Measurements from ENCODE around the gene ATF7. TPM values are rescaled to one million over a fixed set of nuclear protein-coding genes. Genes with fewer than 3 reads are reported as not detected.

ATF7 gene
- total RNA-seq, 1 donor from 2014 or later, result 10.5 TPM

DNA sequence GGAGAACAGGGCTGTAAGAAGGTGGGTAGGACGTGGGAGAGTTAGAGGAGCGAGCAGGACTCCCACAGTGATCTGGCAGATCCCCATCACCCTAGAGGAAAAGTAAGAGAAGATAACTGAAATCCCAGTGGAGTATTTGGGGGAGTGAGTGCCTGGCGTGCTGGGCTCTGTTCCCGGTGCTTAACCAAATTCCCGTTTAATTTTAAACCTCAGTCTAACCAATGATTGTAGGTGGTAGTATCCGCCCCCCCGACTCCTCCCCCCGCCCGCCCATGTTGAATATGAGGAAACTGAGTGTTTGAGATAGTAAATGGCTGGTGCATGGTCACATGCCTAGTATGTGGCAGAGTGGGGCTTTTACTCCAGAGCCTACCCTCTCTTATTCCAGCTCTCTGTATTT is 123.9 kb downstream of the ATF7 start:
- DNase-seq (ENCODE audit: low read depth, low spot score), result no peak

GRCh38 chr12:53501615-53502181 is 124.5 kb downstream of the ATF7 start:
- DNase-seq (ENCODE audit: low read depth, low spot score), result no peak

DNA sequence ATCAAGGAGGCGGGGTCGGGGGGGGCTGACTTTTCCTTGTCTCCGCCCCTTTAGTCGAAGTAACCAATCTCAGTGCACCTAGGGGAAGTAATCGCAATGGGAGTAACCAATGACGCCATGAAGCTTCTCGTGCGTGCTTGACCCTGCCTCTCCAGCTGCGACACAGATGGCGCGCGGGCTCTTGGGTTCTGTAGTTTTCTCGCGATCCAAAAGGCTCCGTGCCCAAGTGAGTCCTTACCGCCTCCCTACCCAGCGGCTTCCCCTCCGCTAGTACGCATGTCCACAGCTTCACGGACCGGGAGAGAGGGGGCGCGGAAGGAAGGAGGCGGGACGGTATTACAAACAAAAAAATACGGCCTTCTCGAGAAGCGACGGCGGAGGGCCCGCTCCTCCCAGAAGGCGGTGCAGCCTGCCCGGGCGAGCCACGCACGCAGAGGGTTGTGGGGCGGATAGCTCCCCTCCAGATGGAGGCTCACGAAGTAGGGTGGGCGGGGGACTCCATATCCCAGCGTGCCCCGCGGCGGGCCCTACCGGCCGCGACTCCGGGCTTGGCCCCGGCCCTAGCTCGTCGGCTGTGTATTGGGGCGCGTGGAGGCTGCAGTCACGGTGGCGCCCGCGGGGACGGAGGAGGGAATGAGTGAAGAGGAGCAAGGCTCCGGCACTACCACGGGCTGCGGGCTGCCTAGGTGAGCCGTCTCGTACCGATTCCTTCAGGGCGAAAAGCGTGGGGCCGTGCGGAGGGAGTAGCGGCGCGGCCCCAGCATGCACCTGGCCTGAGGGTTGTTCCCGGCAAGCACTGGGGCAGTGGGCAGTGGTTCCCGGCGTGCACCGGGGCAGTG is 125.2 kb downstream of the ATF7 start, which contains the start of gene TARBP2:
Gene TARBP2 (plus strand): TSS at position 508 of the 839 bp plus-strand sequence. CDS start 126 bp downstream, at position 634.
- DNase-seq (ENCODE audit: low read depth, low spot score), result peak; percentile 99

DNA sequence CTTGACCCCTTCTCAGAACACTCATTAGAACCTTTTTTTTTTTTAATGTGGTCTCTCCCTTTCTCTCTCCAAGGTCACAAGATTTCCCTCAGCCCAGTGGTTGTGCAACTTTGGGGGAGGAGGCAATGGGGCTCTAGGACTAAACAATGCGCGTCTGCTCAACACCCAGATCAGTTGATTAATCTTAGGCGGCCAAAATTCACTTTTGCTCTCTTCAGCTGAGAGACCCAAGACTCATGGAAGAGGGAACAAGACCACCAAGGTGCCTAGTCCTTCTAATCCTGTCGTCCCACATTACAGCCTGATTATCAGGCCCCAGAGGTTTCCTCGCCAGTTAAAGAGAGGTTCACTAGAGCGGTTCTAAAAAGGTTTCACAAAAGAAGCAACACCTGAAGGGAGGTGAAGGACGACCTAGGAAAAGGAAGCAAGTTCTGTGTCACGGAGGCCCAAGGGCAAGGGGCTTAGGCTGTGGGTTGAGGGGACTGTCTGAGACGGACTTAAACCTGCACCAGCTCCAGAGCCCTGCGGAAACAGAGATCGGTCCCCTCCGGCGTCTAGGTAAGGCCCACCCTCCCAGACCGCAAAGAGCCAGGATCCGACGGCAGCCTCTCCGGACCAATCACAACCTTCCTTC is 125.9 kb downstream of the ATF7 start:
- DNase-seq (ENCODE audit: low read depth, low spot score), result no peak

DNA sequence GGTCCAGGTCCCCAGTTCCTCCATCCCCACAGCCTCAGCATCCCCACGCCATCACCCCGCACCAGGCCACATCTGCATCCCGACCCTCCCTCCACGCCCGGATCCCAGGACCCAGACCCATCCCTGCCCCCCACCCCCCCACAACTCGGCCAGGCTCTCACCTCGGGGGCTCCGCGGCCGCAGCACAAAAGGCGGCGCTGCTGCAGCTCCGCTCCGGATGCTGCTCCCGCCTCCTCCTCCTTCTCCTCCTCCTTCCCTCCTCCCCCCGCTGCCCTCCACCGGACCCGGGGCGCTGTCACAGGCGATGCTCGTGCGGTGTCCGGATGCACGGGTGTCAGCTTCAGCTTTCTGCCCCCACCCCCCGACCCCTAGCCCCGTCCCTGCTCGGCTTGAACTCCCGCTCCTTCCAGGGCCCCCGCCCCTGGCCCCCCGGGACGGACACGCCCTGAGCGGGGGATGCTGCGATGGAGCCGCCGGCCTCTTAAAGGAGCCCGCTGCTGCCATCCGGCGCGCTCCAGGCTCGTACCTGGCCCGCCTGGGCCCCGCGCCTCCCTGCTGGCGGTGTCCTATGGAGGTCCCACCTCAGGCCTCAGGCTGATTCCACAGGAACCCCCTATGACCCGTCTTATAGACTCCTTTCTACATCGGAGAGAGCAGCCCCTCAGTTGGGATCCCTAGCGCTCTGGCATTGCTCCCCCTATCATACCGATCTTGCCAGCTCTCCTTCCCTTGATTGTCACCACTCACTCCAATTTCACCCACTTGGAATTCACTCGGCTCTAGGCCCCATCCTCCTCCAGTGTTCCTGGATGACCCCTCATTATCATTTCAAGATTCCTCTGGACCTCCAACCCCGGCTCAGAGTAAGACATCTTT is 126.7 kb downstream of the ATF7 start, which contains the start of gene MAP3K12:
Gene MAP3K12 (minus strand): TSS at position 193 of the 876 bp plus-strand sequence. CDS start 12,067 bp downstream, outside the sequence.
- DNase-seq (ENCODE audit: low read depth, low spot score), result no peak

- no peak for DNase-seq (ENCODE audit: low read depth, low spot score)
Observed at GRCh38 chr12:53498235-53498630, 127.9 kb downstream of the ATF7 start.

- DNase-seq (ENCODE audit: low read depth, low spot score), result no peak
Observed at GRCh38 chr12:53497461-53497860, 128.7 kb downstream of the ATF7 start.

- no peak for DNase-seq (ENCODE audit: low read depth, low spot score)
Observed at GRCh38 chr12:53496752-53497032, 129.5 kb downstream of the ATF7 start.

GRCh38 chr12:53495903-53496751 is 130.1 kb downstream of the ATF7 start:
- DNase-seq (ENCODE audit: low read depth, low spot score), result no peak

GRCh38 chr12:53493610-53494391 is 132.4 kb downstream of the ATF7 start:
- no peak for DNase-seq (ENCODE audit: low read depth, low spot score)

- DNase-seq (ENCODE audit: low read depth, low spot score), result peak; percentile 60
Observed at GRCh38 chr12:53492830-53493609, 133.2 kb downstream of the ATF7 start.

GRCh38 chr12:53492188-53492587 is 134.0 kb downstream of the ATF7 start:
- DNase-seq (ENCODE audit: low read depth, low spot score), result no peak

DNA sequence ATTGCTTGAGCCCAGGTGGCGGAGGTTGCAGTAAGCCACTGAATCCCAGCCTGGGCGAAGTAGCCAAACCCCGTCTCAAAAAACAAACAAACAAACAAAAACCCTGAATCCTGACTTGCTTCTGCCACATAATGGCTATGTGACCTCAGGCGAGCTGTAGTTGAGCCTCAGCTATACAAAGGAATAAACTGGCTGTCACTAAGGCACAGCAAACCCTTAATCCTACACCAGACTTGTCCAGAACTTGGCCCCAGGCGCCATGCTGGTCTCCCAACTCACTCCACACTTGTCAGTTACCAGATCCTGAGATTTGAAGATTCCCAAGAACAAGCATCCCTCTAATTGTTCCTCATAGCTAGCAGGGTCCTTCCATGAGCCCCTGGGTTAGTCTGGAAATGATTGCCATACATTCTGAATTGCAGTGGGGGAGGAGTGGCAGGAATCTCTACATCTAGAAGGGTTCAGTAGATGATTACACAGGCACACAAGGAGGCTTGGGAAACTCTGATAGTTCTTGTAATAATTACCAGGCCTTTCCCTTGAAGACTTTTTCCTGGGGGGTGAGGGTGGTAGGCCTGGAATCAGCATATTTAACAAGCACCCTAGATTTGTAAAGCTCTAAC is 136.8 kb downstream of the ATF7 start:
- no peak for DNase-seq (ENCODE audit: low read depth, low spot score)

DNA sequence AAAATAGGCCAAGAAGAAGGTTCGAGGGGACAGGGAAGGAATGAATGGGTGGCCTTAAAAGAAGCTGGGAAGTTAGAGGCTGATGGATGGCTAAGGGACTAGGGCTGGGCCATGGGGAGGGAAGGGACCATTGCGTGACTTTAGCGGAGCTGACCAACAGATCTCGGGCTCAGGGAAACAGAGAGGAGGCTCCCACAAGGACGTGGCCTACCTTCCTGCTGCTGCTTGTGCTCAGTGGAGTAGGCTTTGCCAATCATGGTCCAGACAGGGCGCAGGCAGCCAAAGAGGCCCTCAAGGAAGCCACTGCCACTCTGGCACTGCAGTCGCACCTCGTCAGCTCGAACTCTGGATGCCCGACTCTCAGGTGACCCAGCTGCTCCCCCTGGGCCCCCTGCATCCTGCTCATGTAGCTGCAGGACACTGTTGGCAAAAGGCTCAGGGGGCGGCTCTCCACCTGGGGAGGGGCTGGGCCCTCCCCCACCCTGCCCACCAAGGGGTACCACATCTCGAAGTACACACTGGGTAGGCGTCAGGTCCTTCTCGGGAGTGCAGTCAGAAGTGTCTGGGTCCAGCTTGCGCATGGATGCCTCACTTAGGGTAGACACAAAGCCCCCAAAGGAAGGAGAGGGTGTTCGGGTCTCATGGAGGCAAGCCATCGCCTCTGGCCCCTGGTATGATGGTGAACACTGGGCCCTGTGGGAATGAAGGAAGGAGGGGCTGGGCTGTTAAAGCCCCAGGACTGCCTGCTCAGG is 139.3 kb downstream of the ATF7 start:
- DNase-seq (ENCODE audit: low read depth, low spot score), result no peak

DNA sequence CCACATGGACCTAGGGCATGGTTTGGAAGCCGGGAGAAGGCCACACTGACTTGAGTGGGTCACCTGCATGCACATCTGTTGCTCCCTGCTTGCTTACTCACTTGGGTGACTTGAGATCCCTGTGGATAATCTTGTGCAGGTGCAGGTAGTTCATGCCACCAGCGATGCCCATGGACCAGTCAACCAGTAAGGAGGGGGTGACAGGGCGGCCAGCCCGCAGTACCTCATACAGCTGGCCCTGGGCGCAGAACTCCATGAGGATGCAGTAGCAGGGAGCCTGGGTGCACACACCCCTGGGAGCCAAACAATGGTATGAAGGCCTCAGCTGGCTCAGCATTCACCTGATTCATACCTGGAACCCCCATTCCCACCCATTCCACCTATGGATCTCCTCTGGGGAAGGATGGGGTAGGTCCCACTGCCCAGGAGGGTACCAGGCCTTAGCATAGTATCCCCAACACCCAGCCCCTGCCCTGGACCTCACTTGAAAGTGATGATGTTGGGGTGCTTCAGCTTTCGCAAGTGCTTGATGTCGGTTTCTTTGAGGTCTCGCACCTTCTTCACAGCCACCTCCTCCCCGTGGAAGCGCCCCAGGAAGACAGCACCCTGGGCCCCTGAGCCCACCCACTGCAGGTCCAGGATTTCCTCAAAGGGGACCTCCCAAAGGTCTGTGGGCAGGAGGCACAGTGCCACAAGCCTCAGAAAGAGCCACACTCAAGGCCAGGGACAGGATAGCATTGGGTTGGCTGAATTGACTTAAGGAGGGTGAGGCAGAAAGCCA is 140.0 kb downstream of the ATF7 start:
- DNase-seq (ENCODE audit: low read depth, low spot score), result no peak

GRCh38 chr12:53484686-53485575 is 141.3 kb downstream of the ATF7 start:
- DNase-seq (ENCODE audit: low read depth, low spot score), result no peak

Data from pulmonary artery endothelial cell (primary cell).